MM.1S (cell line): ENCODE data around the gene PRPF6.

Experiments
- EZH2phosphoT487 ChIP-seq: fragments of 300-600 bp; sonication (generic); IDR thresholded peaks from 2 replicates; pipeline ENCODE4 v1.6.1; 2018; ENCODE audit warnings: antibody characterized with exemption, low read length
- TF ChIP-seq, protein P1 (sequence below): fragments of 300-600 bp; sonication (generic); IDR thresholded peaks from 2 replicates; pipeline ENCODE4 v1.5.1; 2016; ENCODE audit warnings: antibody characterized with exemption, low read length, mixed read lengths

DNA sequence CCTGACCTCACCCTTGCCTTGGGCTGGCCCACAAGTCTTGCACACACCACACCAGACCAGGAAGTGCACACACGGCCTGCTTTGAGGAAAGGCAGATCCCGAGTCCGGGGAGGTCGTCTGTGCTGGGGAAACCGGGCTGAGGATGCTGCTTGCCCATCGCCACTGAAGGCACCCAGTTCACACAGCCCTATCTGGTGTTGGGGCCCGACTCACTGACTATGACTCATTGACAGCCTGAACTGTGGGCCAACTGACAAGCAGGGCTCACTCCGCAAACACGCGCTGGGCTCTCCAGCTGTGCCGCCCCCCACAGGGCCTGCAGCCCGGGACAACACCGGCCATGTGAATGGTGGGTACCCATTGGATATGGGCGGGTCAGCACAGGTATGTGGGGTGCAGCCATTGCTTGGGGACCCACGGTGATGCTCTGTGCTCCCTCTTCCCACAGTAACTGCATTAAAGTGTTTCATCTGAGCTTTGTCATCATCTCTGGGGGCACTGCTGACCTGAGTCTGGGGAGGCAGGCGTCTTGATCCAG lies 3.1 kb upstream of the PRPF6 start:
- TF ChIP-seq, protein P1, sequence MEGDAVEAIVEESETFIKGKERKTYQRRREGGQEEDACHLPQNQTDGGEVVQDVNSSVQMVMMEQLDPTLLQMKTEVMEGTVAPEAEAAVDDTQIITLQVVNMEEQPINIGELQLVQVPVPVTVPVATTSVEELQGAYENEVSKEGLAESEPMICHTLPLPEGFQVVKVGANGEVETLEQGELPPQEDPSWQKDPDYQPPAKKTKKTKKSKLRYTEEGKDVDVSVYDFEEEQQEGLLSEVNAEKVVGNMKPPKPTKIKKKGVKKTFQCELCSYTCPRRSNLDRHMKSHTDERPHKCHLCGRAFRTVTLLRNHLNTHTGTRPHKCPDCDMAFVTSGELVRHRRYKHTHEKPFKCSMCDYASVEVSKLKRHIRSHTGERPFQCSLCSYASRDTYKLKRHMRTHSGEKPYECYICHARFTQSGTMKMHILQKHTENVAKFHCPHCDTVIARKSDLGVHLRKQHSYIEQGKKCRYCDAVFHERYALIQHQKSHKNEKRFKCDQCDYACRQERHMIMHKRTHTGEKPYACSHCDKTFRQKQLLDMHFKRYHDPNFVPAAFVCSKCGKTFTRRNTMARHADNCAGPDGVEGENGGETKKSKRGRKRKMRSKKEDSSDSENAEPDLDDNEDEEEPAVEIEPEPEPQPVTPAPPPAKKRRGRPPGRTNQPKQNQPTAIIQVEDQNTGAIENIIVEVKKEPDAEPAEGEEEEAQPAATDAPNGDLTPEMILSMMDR: no peak
- no peak for TF ChIP-seq EZH2phosphoT487
